HG02763 (cell line): ENCODE measurements around the gene AIFM3.
"Not testable (repeated sequence)": the region's sequence is repeated elsewhere in the genome, so short reads cannot be mapped to it uniquely, and the experiment has no call there.

Source experiments
- ATAC-seq: cut with Tn5 transposase; IDR thresholded peaks from one replicate; pipeline ENCODE4 v1.9.1; 2021; ENCODE audit warnings: mild to moderate bottlenecking, moderate library complexity; ENCODE audit not compliant: unreplicated experiment

AIFM3 gene, protein sequence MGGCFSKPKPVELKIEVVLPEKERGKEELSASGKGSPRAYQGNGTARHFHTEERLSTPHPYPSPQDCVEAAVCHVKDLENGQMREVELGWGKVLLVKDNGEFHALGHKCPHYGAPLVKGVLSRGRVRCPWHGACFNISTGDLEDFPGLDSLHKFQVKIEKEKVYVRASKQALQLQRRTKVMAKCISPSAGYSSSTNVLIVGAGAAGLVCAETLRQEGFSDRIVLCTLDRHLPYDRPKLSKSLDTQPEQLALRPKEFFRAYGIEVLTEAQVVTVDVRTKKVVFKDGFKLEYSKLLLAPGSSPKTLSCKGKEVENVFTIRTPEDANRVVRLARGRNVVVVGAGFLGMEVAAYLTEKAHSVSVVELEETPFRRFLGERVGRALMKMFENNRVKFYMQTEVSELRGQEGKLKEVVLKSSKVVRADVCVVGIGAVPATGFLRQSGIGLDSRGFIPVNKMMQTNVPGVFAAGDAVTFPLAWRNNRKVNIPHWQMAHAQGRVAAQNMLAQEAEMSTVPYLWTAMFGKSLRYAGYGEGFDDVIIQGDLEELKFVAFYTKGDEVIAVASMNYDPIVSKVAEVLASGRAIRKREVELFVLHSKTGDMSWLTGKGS

DNA sequence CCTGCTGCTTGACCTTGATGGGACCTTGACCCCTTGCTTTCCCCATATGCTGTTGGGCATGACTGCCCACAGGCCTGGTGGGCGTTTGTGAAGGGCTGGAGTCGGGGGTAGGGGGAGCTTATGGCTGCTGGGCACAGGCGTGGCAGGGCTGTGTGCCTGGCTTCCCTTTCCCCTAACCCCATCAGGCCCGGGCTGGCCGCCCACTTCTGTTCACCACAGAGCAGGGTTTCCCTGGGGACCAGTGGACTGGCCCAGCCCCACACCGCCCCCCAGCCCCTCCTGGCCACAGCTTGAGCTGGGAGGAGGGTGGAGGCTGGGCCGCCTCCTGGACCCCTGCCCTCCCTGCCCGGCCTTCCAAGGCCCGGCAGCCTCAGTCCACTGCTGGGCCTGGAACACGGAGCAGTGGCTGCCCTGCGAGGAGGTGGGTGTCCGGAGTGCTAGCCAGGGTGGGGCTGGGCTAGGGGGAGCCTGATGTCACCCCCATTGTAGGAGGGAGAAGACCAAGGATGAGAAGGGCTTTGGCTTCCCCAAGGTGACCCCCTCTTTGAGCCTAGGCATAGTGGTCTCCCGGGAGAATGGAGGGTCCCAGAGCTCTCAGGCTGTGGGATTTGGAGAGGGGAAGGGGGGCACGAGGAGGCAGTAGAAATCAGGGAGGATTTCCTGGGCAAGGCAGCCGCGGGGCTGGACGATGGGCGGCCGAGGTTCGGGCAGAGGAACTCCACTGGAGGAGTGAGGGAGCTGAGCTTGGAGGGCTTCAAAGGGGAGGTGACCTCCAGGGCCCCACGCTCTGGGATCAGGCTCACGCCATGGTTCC is at the start of gene AIFM3:
AIFM3 (plus strand) TSS at position 373 of the 814 bp plus-strand sequence. CDS start 690 bp downstream, outside the sequence.
- ATAC-seq = no peak

DNA sequence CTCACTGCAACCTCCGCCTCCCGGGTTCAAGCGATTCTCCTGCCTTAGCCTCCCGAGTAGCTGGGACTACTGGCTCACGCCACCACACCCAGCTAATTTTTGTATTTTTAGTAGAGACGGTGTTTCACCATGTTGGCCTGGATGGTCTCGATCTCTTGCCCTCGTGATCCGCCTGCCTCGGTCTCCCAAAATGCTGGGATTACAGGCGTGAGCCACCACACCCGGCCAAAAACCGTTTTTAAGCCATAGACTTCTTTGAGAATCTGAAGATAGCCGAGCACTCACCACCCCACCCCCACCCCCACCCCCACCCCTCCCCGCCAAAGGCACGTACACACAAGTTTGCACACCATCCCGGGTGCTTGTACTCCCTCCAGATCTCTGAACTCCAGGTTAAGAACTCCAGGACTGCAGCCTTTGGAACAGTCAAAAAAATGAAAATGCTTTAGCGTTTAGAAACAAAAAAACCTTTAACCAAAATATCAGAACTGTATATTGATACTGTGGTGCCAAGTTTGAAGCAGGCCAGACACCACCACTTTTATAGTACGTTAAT is 48.3 kb upstream of the AIFM3 start:
- no peak for ATAC-seq

- ATAC-seq = no peak
Observed at GRCh38 chr22:20919718-20920117, 47.3 kb upstream of the AIFM3 start.

DNA sequence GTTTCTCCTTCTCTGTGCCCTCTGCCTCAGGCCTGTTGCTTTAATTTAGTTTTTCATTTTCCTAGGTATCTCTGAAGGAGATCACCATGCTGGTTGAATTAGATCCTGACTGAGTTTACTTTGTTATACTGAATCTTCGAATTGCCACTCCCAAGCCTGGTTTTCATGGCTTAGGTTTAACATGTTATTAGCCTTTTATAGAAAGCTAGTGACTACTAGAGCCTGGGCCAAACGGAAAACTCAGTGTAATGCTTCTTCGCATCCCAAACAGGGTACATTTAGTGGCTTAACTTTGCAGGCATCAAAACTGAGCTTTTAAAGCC is 46.2 kb upstream of the AIFM3 start:
- ATAC-seq = no peak

DNA sequence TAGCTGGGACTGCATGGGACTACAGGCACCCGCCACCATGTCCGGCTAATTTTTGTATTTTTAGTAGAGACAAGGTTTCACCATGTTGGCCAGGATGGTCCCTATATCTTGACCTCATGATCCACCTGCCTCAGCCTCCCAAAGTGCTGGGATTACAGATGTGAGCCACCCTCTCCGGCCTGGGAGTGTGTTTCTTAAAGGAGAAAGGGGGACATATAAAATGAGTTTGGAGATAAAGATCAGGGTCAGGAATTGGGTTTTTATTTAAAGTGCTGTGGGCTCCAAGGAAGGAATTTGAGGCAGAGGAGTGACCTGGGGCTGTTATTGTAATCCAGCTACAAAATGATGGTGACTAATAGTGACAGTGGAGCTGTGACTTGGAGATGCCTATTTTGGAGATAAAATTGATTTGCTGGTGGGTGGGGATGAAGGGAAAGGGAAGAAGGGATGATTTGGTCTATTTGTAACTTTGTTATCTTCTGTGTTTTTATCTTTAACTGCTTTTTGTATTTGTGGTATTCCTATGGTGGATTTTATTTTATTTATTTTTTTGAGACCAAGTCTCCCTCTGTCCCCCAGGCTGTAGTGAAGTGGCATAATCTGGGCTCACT is 44.8 kb upstream of the AIFM3 start:
- no peak for ATAC-seq

- ATAC-seq = no peak
Observed at GRCh38 chr22:20926243-20926642, 40.8 kb upstream of the AIFM3 start.

DNA sequence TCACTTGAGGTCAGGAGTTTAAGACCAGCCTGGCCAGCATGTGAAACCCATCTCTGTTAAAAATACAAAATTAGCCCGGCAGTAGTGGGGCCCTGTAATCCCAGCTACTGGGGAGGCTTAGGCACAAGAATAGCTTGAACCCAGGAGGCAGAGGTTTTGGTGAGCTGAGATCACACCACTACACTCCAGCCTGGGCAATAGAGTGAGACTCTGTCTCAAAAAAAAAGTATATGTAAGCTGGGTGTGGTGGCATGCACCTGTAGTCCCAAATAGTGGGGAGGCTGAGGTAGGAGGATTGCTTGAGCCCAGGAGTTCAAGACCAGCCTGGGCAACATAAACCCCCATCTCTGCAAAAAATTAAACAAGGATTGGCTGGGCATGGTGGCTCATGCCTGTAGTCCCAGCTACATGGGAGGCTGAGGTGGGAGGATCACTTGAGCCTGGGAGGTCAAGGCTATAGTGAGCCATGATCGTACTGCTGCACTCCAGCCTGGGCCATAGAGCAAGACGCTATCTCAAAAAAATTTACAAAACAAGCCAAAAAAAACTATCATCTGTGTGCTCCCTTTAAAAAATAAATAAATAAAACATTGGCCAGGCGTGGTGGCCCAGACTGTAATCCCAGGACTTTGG is 39.0 kb upstream of the AIFM3 start:
- ATAC-seq = no peak

GRCh38 chr22:20928573-20928967 is 38.5 kb upstream of the AIFM3 start:
- no peak for ATAC-seq

DNA sequence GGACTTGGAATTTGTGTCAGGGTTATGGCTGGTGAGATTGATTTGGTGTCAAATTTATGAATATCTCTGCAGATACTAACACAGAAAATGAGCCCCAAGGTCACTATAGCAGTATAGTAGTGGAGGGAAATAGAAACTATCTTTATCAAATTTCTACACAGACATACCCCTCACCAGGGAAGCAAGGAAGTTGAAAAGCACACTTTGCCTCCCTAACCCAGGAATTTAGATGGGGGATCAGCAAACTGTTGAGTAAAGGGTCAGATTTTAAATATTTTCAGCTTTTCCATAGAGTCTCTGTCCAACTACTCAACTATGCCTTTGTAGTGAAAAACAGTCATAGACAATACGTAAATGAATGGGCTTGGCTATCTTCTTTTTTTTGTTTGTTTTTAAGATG is 37.1 kb upstream of the AIFM3 start:
- no peak for ATAC-seq

- ATAC-seq = not testable (repeated sequence)
Observed at GRCh38 chr22:20930435-20930834, 36.6 kb upstream of the AIFM3 start.

DNA sequence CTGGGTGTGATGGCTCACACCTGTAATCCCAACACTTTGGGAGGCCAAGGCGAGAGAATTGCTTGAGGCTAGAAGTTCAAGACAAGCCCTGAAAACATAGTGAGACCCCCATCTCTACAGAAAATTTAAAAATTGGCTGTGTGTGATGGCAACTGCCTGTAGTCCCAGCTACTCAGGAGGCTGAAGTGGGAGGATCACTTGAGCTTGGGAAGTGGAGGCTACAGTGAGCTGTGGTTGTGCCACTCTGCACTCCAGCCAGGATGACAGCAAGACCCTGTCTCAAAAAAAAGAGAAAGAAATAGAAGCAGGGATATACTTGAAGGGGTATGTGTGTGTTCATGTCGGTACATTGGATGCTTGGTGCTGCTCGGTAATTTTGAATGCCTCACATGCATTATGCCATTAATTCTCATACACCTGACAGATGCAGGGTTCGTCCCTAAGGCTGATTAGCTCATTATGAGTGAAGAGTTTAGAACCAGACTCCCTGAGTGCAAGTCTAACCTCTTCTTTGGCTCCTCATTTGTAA is 35.9 kb upstream of the AIFM3 start:
- ATAC-seq = no peak

- ATAC-seq = no peak
Observed at GRCh38 chr22:20933910-20934309, 33.1 kb upstream of the AIFM3 start.

DNA sequence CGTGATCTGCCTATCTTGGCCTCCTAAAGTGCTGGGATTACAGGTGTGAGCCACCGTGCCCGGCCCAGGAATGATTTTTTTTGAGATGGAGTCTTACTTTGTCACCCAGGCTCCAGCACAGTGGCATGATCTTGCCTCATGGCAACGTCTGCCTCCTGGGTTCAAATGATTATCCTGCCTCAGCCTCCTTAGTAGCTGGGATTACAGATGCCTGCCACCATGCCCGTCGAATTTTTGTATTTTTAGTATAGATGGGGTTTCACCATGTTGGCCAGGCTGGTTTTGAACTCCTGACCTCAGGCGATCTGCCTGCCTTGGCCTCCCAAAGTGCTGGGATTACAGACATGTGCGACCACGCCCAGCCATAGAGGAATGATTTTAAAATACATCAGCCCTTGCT is 32.0 kb upstream of the AIFM3 start:
- not testable (repeated sequence) for ATAC-seq

DNA sequence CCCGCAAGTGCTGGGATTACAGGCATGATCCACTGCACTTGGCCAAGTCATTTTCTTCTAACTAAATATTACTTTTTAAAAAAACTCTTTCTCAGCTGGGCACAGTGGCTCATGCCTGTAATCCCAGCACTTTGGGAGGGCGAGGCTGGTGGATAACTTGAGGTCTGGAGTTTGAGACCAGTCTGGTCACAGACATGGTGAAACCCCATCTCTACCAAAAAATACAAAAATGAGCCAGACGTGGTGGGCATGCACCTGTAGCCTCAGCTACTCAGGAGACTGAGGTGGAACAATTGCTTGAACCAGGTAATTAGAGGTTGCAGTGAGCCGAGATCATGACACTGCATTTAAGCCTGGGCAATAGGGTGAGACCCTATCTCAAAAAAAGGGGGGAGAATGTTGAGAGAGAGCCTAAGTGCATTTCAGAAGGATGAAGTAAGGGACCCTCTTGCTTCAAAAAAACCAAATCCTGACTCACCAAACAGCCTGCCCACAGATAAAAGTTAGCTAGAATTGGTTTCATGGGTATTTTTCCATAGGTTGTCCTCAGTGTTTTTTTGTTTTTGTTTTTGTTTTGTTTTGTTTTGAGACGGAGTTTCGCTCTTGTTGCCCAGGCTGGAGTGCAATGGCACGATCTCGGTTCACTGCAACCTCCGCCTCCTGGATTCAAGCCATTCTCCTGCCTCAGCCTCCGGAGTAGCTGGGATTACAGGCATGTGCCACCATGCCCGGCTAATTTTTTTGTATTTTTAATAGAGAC is 31.1 kb upstream of the AIFM3 start:
- not testable (repeated sequence) for ATAC-seq

DNA sequence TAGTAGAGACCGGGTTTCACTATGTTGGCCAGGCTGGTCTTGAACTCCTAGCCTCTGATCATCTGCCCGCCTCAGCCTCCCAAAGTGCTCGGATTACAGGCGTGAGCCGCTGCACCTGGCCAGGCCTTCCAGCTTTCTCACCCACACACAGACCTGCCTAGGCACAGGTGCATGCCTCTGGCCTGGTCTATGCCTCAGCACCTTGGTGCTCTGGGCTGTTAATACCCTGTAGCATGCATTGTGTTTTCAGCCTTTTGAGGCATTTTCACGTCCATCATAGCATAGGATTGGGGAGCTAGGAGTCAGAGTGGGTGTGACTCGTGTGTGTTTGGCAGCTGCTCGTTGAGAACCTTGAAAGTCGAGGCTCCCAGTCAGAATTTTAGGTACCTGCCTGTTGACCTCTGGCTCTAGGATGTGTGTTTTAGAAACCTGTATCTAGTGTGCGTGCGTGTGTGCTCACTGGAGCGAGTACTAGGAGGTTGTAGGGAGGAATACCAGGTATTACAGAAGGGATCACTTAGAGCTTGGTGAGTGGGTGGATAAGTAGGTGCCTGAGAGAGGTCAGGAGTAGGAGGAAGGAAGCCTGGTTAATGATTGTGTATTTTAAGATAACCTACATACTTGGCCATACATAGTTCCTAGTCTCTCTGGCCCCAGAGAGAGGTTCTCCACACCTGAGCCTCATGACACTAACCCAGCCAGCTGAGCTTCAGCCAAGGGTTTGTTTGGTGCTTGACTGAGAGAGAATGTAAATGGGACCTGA is 29.8 kb upstream of the AIFM3 start:
- no peak for ATAC-seq

DNA sequence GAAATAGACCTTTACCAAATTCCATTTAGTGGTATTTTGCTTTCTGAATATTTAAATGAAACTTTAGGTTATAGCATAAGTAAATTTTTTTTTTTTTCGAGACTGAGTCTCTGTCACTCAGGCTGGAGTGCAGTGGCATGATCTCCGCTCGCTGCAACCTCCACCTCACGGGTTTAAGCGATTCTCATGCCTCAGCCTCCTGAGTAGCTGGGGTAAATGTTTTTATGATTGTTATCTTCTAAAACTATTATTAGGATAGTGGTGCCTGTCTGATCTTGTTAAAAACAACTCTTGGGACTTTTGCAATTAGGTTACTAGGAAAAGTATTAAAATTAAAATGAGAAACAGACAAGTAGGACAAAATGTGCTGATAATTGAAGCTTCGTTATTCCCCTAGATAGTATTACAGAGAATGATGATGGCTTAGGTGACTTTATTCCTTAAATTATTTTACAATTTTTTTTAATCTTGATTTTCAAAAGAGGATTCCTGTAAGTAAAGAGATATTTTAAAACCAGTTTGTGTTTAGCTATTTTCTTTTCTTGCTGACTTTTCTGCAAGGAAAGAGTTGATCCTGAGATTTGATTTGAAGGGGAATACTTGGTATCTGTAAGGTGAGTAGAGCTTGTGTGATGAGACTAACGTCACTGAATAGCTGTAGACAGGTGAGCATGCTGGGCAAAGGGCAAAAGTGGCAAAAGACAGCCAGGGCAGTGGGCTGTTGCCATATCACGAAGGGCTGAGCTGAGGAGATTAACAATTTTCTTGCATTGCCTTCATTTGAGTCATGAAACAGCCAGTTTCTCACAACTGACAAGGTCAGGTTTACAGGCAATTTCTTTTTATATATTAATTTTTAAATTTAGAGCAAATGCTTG is 29.0 kb upstream of the AIFM3 start:
- no peak for ATAC-seq

GRCh38 chr22:20939457-20940185 is 27.4 kb upstream of the AIFM3 start:
- not testable (repeated sequence) for ATAC-seq
